ENCODE results near the gene ZNF182.
"Not testable (repeated sequence)": the region's sequence is repeated elsewhere in the genome, so short reads cannot be mapped to it uniquely, and the experiment has no call there.

The ZNF182 gene

GRCh38 chrX:47956016-47956415, 47.8 kb downstream of the ZNF182 start:
- no peak for TF ChIP-seq CTCF (IDR thresholded peaks at IDR 0.05; ENCODE audit: low read depth, low read length)
- Histone ChIP-seq H3K36me3 (no peaks in the 10 kb centered on the region), H3K27ac (no peak overlapping the region)

GRCh38 chrX:47955295-47955694, 48.5 kb downstream of the ZNF182 start:
- not testable (repeated sequence) for H3K36me3 ChIP-seq; H3K9me3 ChIP-seq (ENCODE audit: severe bottlenecking); H3K4me3 ChIP-seq (ENCODE audit: low read depth, low read length); H3K27ac ChIP-seq; DNase-seq; H3K27me3 ChIP-seq (ENCODE audit: insufficient read depth, low read depth, severe bottlenecking)

More at GRCh38 chrX:47956016-47956415, 47.8 kb downstream of the ZNF182 start:
- no peak for DNase-seq
- no peaks in the 10 kb centered on the region for H3K9me3 ChIP-seq (ENCODE audit: severe bottlenecking)
- no peaks in the 10 kb centered on the region for H3K27me3 ChIP-seq (ENCODE audit: insufficient read depth, low read depth, severe bottlenecking)
- H3K4me3 ChIP-seq (ENCODE audit: low read depth, low read length) = no peak overlapping the region

GRCh38 chrX:47941423-47941822, 62.4 kb downstream of the ZNF182 start:
- Histone ChIP-seq H3K27ac (no peak overlapping the region), H3K4me3 (ENCODE audit: low read depth, low read length) (no peak overlapping the region), H3K27me3 (ENCODE audit: insufficient read depth, low read depth, severe bottlenecking) (peaks cover 5% of the 10 kb centered on the region), H3K36me3 (no peaks in the 10 kb centered on the region), H3K9me3 (ENCODE audit: severe bottlenecking) (no peaks in the 10 kb centered on the region)
- no peak for TF ChIP-seq CTCF (IDR thresholded peaks at IDR 0.05; ENCODE audit: low read depth, low read length)
- DNase-seq = no peak

- peaks cover 2% of the 10 kb centered on the region for H3K27me3 ChIP-seq (ENCODE audit: insufficient read depth, low read depth, severe bottlenecking)
- H3K9me3 ChIP-seq (ENCODE audit: severe bottlenecking) = no peaks in the 10 kb centered on the region
- no peaks in the 10 kb centered on the region for H3K36me3 ChIP-seq
These were observed 63.3 kb downstream of the ZNF182 start for GRCh38 chrX:47940448-47940847.

GRCh38 chrX:47936940-47937317, 66.9 kb downstream of the ZNF182 start:
- no peak for TF ChIP-seq CTCF (IDR thresholded peaks at IDR 0.05; ENCODE audit: low read depth, low read length)
- H3K27ac ChIP-seq = no peak overlapping the region
- no peak for DNase-seq
- no peak overlapping the region for H3K4me3 ChIP-seq (ENCODE audit: low read depth, low read length)
- H3K9me3 ChIP-seq (ENCODE audit: severe bottlenecking) = no peaks in the 10 kb centered on the region
- H3K36me3 ChIP-seq = no peaks in the 10 kb centered on the region
- no peaks in the 10 kb centered on the region for H3K27me3 ChIP-seq (ENCODE audit: insufficient read depth, low read depth, severe bottlenecking)

More at GRCh38 chrX:47940448-47940847, 63.3 kb downstream of the ZNF182 start:
- Histone ChIP-seq H3K4me3 (ENCODE audit: low read depth, low read length) (no peak overlapping the region), H3K27ac (no peak overlapping the region)
- TF ChIP-seq CTCF (IDR thresholded peaks at IDR 0.05; ENCODE audit: low read depth, low read length) = no peak
- no peak for DNase-seq

- no peak for DNase-seq
- no peak overlapping the region for H3K27ac ChIP-seq
- no peaks in the 10 kb centered on the region for H3K9me3 ChIP-seq (ENCODE audit: severe bottlenecking)
- no peak overlapping the region for H3K4me3 ChIP-seq (ENCODE audit: low read depth, low read length)
- no peaks in the 10 kb centered on the region for H3K36me3 ChIP-seq
- TF ChIP-seq CTCF (IDR thresholded peaks at IDR 0.05; ENCODE audit: low read depth, low read length) = no peak
- no peaks in the 10 kb centered on the region for H3K27me3 ChIP-seq (ENCODE audit: insufficient read depth, low read depth, severe bottlenecking)
These were observed 67.4 kb downstream of the ZNF182 start for GRCh38 chrX:47936224-47936939.

Measured in WERI-Rb-1 (cell line).